A549 (cell line): ENCODE data around the gene ULK4.

Source experiments
- BHLHE40 ChIP-seq: IDR thresholded peaks from 2 replicates; pipeline ENCODE4 v1.6.1; 2012; ENCODE audit warnings: low read depth, low read length, inconsistent platforms
- CEBPB ChIP-seq, 2 experiments: fragments of >200 bp in 1 of 2; sonication (Bioruptor Twin) in 1 of 2; formaldehyde crosslinking in 1 of 2; IDR thresholded peaks; 2 replicates each; pipeline ENCODE4 v1.6.1; 2012 to 2016
- CHD4 ChIP-seq: fragments of 200-600 bp; sonication (generic); IDR thresholded peaks from 2 replicates; pipeline ENCODE4 v1.6.1; 2016; ENCODE audit warnings: antibody characterized with exemption, mild to moderate bottlenecking, borderline replicate concordance
- CTCF ChIP-seq: fragments of >200 bp; sonication (Bioruptor Twin); formaldehyde crosslinking; IDR thresholded peaks from 3 replicates; pipeline ENCODE4 v1.5.1; 2016
- ELK1 ChIP-seq: fragments of 150-350 bp; IDR thresholded peaks from 2 replicates; pipeline ENCODE4 v1.6.1; 2014; ENCODE audit warnings: low read depth, mild to moderate bottlenecking, low read length
- HMGXB4 ChIP-seq: fragments of 250-450 bp; sonication (Bioruptor Pico); IDR thresholded peaks from 2 replicates; pipeline ENCODE4 v1.5.0; 2021; ENCODE audit warnings: mild to moderate bottlenecking, moderate library complexity, borderline replicate concordance
- KDM5A ChIP-seq: fragments of 200-600 bp; sonication (generic); IDR thresholded peaks from 2 replicates; pipeline ENCODE4 v1.6.1; 2016; ENCODE audit warnings: antibody characterized with exemption, mild to moderate bottlenecking
- POLR2A ChIP-seq: IDR thresholded peaks from 2 replicates; pipeline ENCODE4 v1.6.1; 2012; ENCODE audit warnings: mild to moderate bottlenecking, low read length
- RAD21 ChIP-seq, 2 experiments: fragments of >200 bp in 1 of 2; sonication (Bioruptor Twin) in 1 of 2; formaldehyde crosslinking in 1 of 2; IDR thresholded peaks in 1 of 2; conservative IDR thresholded peaks in 1 of 2; 2 replicates in 1 of 2; 3 replicates in 1 of 2; pipeline ENCODE4 v1.6.1; 2012 to 2018; ENCODE audit warnings: inconsistent platforms in 1 of 2
- REST ChIP-seq: fragments of 200-600 bp; sonication (generic); IDR thresholded peaks from 2 replicates; pipeline ENCODE4 v1.6.1; 2016; ENCODE audit warnings: antibody characterized with exemption, mild to moderate bottlenecking, moderate library complexity
- SMC3 ChIP-seq: fragments of >200 bp; sonication (Bioruptor Twin); formaldehyde crosslinking; IDR thresholded peaks from 3 replicates; pipeline ENCODE4 v1.6.1; 2018; ENCODE audit warnings: inconsistent platforms
- ZFP36 ChIP-seq: fragments of 450-650 bp; IDR thresholded peaks from 2 replicates; pipeline ENCODE4 v1.6.1; 2014; ENCODE audit warnings: borderline replicate concordance; ENCODE audit not compliant: partially characterized antibody
- TF ChIP-seq, protein P1 (sequence below): IDR thresholded peaks from 2 replicates; pipeline ENCODE4 v1.6.1; 2012

DNA sequence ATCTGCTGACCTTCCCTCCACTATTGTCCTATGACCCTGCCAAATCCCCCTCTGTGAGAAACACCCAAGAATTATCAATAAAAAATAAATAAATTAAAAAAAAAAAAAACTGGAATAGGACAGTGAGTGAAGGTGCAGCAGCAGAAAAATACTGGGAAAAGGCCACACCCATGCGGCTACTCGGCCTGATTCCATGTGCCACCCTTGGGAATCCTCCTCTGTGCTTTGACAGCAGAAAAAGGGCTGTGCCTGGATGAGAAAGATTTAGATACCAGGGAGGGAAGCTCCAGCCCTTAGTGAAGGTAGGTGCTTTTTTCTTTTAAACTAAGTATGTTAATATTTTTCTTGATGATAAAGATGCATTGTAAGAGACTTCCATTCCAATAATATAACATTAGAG lies 654.8 kb downstream of the ULK4 start:
- TF ChIP-seq CTCF (no peak), POLR2A (no peak), REST (no peak), SMC3 (no peak), KDM5A (no peak), CEBPB (IDR thresholded peaks at IDR 0.05) (no peak), HMGXB4 (CRISPR knock-in tag) (no peak), RAD21 (conservative IDR thresholded peaks at IDR 0.05 in 1 of 2, IDR thresholded peaks at IDR 0.05 in 1 of 2) (no peak), CHD4 (no peak), ZFP36 (no peak), ELK1 (no peak), BHLHE40 (no peak)
- TF ChIP-seq, protein P1, sequence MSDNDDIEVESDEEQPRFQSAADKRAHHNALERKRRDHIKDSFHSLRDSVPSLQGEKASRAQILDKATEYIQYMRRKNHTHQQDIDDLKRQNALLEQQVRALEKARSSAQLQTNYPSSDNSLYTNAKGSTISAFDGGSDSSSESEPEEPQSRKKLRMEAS = no peak
